ENCODE results near the gene LBH.

DNA sequence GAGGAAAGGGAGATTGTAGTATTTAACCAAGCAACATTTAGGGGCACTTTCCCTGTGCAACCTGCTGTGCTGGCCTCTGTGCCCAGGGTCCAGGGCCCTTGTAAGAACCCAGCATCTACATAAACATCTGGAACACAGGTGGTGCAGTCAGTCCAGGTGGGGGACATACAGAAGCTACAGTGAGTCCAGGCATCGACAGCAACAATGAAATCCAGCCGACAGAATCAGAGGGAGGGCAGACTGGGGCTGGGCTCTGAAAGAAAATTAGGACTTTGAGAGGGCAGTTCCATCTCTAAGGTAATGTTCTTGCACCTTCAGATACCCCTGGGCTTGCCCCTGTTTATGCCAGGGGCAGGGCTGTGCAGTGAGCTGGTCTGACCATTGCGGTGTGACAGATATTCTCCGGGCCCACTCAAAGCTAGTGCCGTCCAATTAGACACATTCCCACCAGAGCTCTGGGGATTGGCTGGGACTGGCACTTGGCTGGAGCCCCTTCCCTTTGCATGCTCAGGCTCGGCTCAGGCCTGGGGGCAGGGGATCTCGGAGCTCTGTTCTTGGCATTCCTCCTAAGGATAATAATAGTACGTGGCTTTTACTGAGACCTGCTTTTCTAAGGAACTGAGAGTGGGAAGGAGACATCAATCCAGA lies 5.4 kb downstream of the LBH start:
- TF ChIP-seq GATA2 (IDR thresholded peaks at IDR 0.05; ENCODE audit: low read depth, low read length) = no peak
- no peak for TF ChIP-seq GATA3 (IDR thresholded peaks at IDR 0.05; ENCODE audit: low read depth, low read length)
